Esophagus squamous epithelium (tissue), 5 donors: ENCODE data around the gene ARPC4. TPM values are rescaled to one million over a fixed set of nuclear protein-coding genes. Genes with fewer than 3 reads are reported as not detected.

Experiments
- DNase-seq: peaks from one replicate; lab custom pipeline; 2025; lab: John Stamatoyannopoulos, UW
- H3K27ac ChIP-seq, 4 donors: fragments of 200-600 bp; sonication (generic); one replicate each; pipeline ENCODE4 v1.5.1; 2016 to 2019; ENCODE audit warnings: mild to moderate bottlenecking in 1 of 4
- H3K27me3 ChIP-seq, 4 donors: fragments of 200-600 bp; sonication (generic); 1 replicate in 3 of 4; 2 replicates in 1 of 4; pipeline versions ENCODE4 v1.5.1 to v1.6.0; 2017 to 2021; ENCODE audit warnings: antibody characterized with exemption in 1 of 4
- H3K36me3 ChIP-seq, 3 donors: fragments of 200-600 bp; sonication (generic); one replicate each; pipeline ENCODE4 v1.5.1; 2016 to 2019
- H3K4me1 ChIP-seq, 3 donors: fragments of 200-600 bp; sonication (generic); one replicate each; pipeline ENCODE4 v1.5.1; 2017 to 2019
- H3K4me3 ChIP-seq, 4 donors: fragments of 200-600 bp; sonication (generic); 1 replicate in 3 of 4; 2 replicates in 1 of 4; pipeline ENCODE4 v1.5.1; 2016 to 2019; ENCODE audit warnings: mild to moderate bottlenecking in 2 of 4, moderate library complexity in 1 of 4
- H3K9me3 ChIP-seq, 3 donors: fragments of 200-600 bp; sonication (generic); one replicate each; pipeline ENCODE4 v1.5.1; 2016 to 2019
- CTCF ChIP-seq, 6 experiments: fragments of 450-650 bp in 4 of 6; fragments of 200-600 bp in 2 of 6; sonication (generic) in 2 of 6; IDR thresholded peaks; one replicate each; pipeline ENCODE4 v1.5.1; 2016 to 2019; ENCODE audit warnings: antibody characterized with exemption in 6 of 6, mild to moderate bottlenecking in 4 of 6, moderate library complexity in 4 of 6
- POLR2A ChIP-seq, 4 donors: fragments of 450-650 bp; IDR thresholded peaks; one replicate each; pipeline ENCODE4 v1.6.1; 2017; ENCODE audit warnings: antibody characterized with exemption in 4 of 4, mild to moderate bottlenecking in 4 of 4, moderate library complexity in 3 of 4
- WGBS, 2 donors: methylation state at CpG; one replicate each; pipeline ENCODE4 v1.1.5; 2018; 5-methylcytosine and 5-hydroxymethylcytosine counted together
- intact Hi-C: fragments of 100-400 bp; cut with DNase I; formaldehyde crosslinking; loops from one replicate; pipeline ENCODE4 v1.15.0; 2022
- total RNA-seq, 4 donors: library from RNA; depleted of rRNA; stranded (reverse); fragments of >200 nt; gene quantifications; one replicate each; pipeline ENCODE4 v1.1.0, GENCODE V29; 2016
- donor health status: DM: yes; HTN: yes; CAD: no.

ARPC4 gene
- total RNA-seq, 4 donors from 2014 or later = 125 to 244 (median 167) TPM

GRCh38 chr3:9780458-9780812, 12.4 kb upstream of the ARPC4 start:
- TF ChIP-seq POLR2A (IDR thresholded peaks at IDR 0.05) = no peak
- TF ChIP-seq CTCF (IDR thresholded peaks at IDR 0.05) = no peak
- no peak for DNase-seq
- intact Hi-C loops = no loop called here
- peak overlapping the region in 3 of 4 donors; percentile 13 to 76 (median 40) for H3K27ac ChIP-seq
- H3K27me3 ChIP-seq = no peaks in the 10 kb centered on the region
- H3K9me3 ChIP-seq = no peaks in the 10 kb centered on the region
- no peak overlapping the region for H3K4me3 ChIP-seq
- WGBS, 2 donors = 73 to 76% methylated on average over 3 to 9 of the region's 10 CpGs
- peaks cover 5 to 65% (median 6%) of the 10 kb centered on the region in 3 donors for H3K36me3 ChIP-seq
- H3K4me1 ChIP-seq = peaks cover 0 to 32% (median 4%) of the 10 kb centered on the region in 3 donors

GRCh38 chr3:9780910-9781309, 12.0 kb upstream of the ARPC4 start:
- Histone ChIP-seq H3K27me3 (no peaks in the 10 kb centered on the region), H3K27ac (peak overlapping the region in 2 of 4 donors; percentile 13 to 76), H3K36me3 (peaks cover 5 to 70% (median 10%) of the 10 kb centered on the region in 3 donors), H3K4me3 (no peak overlapping the region), H3K4me1 (peaks cover 0 to 32% (median 4%) of the 10 kb centered on the region in 3 donors), H3K9me3 (no peaks in the 10 kb centered on the region)
- no peak for TF ChIP-seq CTCF (IDR thresholded peaks at IDR 0.05)
- DNase-seq = no peak
- WGBS, 2 donors = 81 to 89% methylated on average over 4 of the region's 4 CpGs
- intact Hi-C loops = no loop called here

GRCh38 chr3:9781551-9781950, 11.3 kb upstream of the ARPC4 start:
- H3K27ac ChIP-seq = peak overlapping the region in 1 of 4 donors; percentile 6
- no peaks in the 10 kb centered on the region for H3K27me3 ChIP-seq
- intact Hi-C loops = no loop called here
- peaks cover 0 to 32% (median 4%) of the 10 kb centered on the region in 3 donors for H3K4me1 ChIP-seq
- no peak for TF ChIP-seq POLR2A (IDR thresholded peaks at IDR 0.05)
- no peak for TF ChIP-seq CTCF (IDR thresholded peaks at IDR 0.05)
- no peak overlapping the region for H3K4me3 ChIP-seq
- H3K36me3 ChIP-seq = peaks cover 5 to 76% (median 14%) of the 10 kb centered on the region in 3 donors
- WGBS, 2 donors = 55 to 56% methylated on average over 1 of the region's 1 CpG
- no peaks in the 10 kb centered on the region for H3K9me3 ChIP-seq
- no peak for DNase-seq

- 46 to 60% methylated on average over 3 of the region's 3 CpGs for WGBS, 2 donors
- DNase-seq = no peak
- H3K4me1 ChIP-seq = peaks cover 0 to 32% (median 4%) of the 10 kb centered on the region in 3 donors
- TF ChIP-seq CTCF (IDR thresholded peaks at IDR 0.05) (no peak), POLR2A (IDR thresholded peaks at IDR 0.05) (no peak)
- no peak overlapping the region for H3K4me3 ChIP-seq
- H3K27ac ChIP-seq = peak overlapping the region in 1 of 4 donors; percentile 6
- peaks cover 5 to 82% (median 18%) of the 10 kb centered on the region in 3 donors for H3K36me3 ChIP-seq
- H3K9me3 ChIP-seq = no peaks in the 10 kb centered on the region
- intact Hi-C loops = no loop called here
- H3K27me3 ChIP-seq = no peaks in the 10 kb centered on the region
Measured at GRCh38 chr3:9781978-9782603, 10.8 kb upstream of the ARPC4 start.

- intact Hi-C loops = no loop called here
- H3K4me3 ChIP-seq = no peak overlapping the region
- H3K9me3 ChIP-seq = no peaks in the 10 kb centered on the region
- no peaks in the 10 kb centered on the region for H3K27me3 ChIP-seq
- no peak for TF ChIP-seq CTCF (IDR thresholded peaks at IDR 0.05)
- no peak for TF ChIP-seq POLR2A (IDR thresholded peaks at IDR 0.05)
- peaks cover 5 to 89% (median 20%) of the 10 kb centered on the region in 3 donors for H3K36me3 ChIP-seq
- DNase-seq = no peak
- 24 to 40% methylated on average over 3 of the region's 3 CpGs for WGBS, 2 donors
- peaks cover 0 to 32% (median 4%) of the 10 kb centered on the region in 3 donors for H3K4me1 ChIP-seq
- H3K27ac ChIP-seq = no peak overlapping the region
Measured at GRCh38 chr3:9782770-9783169, 10.1 kb upstream of the ARPC4 start.
